Rectal smooth muscle tissue (tissue), 1 donor: ENCODE measurements around the gene PRM3.

Source experiments
- H3K27ac ChIP-seq: one replicate; pipeline ENCODE4 v1.7.0; 2013; ENCODE audit warnings: low read depth, low read length, inconsistent platforms
- H3K27me3 ChIP-seq: one replicate; pipeline ENCODE4 v1.7.0; 2013; ENCODE audit warnings: low read length; ENCODE audit not compliant: control insufficient read depth, insufficient read depth
- H3K36me3 ChIP-seq: one replicate; pipeline ENCODE4 v1.7.0; 2013; ENCODE audit warnings: low read length; ENCODE audit not compliant: control insufficient read depth, insufficient read depth
- H3K4me1 ChIP-seq: one replicate; pipeline ENCODE4 v1.7.0; 2013; ENCODE audit warnings: low read length; ENCODE audit not compliant: control insufficient read depth, insufficient read depth
- H3K4me3 ChIP-seq: one replicate; pipeline ENCODE4 v1.7.0; 2013; ENCODE audit warnings: low read length
- H3K9ac ChIP-seq: one replicate; pipeline ENCODE4 v1.7.0; 2013; ENCODE audit warnings: low read length

Gene PRM3, protein sequence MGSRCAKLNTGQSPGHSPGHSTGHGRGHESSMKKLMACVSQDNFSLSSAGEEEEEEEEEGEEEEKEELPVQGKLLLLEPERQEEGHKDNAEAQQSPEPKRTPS

DNA sequence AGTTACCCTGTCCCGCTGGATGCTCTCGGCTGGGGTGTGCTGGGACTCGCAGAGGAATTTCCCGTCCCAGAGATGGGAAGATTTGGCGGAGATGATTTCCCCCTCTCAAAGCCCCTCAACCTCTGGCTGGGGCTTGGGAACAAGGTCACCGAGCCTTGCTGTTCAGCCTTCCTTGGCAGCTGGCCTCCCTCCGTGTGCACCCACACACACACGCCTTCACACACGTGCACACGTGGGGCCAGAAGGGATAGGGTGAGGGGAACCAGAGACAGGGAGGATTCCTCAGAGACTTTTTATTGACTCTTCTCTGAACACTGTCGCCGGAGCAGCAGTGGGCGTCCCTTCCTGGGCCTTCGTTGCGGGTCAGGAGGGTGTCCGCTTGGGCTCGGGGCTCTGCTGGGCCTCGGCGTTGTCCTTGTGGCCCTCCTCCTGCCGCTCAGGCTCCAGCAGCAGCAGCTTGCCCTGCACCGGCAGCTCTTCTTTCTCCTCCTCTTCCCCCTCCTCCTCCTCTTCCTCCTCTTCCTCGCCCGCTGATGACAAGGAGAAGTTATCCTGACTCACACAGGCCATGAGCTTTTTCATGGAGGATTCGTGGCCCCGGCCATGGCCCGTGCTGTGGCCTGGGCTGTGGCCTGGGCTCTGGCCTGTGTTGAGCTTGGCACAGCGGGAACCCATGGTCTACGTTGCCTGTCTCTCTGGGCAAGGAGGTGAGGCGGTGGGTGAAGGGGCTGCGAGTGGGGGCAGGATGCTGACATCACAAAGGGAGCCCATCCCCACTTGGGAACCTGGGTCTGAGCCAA lies at the start of gene PRM3:
TSS of gene PRM3 (minus strand) at position 709 of the 800 bp plus-strand sequence. CDS start at position 675, 34 bp downstream.
- H3K36me3 ChIP-seq, result no peaks in the 10 kb centered on the region
- no peaks in the 10 kb centered on the region for H3K27me3 ChIP-seq
- H3K4me1 ChIP-seq, result no peaks in the 10 kb centered on the region
- no peak within 1 kb of the TSS for H3K9ac ChIP-seq
- no peak within 1 kb of the TSS for H3K27ac ChIP-seq
- no peak within 1 kb of the TSS for H3K4me3 ChIP-seq

DNA sequence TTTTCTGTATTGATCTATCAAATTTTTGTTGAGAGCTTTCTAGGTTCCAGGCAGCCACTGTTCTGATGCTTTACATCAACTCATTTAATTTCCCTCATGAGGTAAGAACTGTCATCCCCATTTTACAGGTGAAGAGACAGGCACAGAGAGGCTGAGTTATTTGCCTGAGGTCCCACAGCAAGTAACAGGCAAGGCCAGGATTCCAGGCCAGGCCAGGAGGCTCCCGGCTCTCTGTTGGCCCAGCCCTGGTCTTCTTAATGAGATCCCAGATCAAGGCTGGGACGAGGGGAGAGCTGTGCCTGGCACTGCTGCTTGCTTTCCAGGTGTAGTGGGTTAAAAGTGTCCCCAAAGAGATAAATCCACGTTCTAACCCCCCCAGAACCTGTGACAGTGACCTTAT lies 49.4 kb upstream of the PRM3 start:
- H3K4me3 ChIP-seq, result no peak overlapping the region
- H3K27me3 ChIP-seq, result no peaks in the 10 kb centered on the region
- H3K9ac ChIP-seq, result no peak overlapping the region
- no peaks in the 10 kb centered on the region for H3K4me1 ChIP-seq
- H3K27ac ChIP-seq, result no peak overlapping the region
- no peaks in the 10 kb centered on the region for H3K36me3 ChIP-seq

DNA sequence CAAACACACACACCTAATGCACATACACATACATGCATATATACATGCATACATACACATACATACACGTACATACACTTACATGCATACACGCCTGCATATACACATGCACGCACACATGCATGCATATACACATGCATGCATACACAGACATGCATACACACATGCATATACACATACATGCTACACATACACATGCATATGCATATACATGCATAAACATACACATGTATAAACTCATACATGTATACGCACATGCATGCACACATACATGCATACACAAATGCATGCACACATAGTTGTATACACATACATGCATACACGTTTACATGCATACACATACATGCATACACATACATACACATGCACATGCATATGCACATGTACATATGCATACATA lies 48.2 kb upstream of the PRM3 start:
- H3K36me3 ChIP-seq, result no peaks in the 10 kb centered on the region
- no peaks in the 10 kb centered on the region for H3K27me3 ChIP-seq
- H3K4me3 ChIP-seq, result no peak overlapping the region
- H3K9ac ChIP-seq, result no peak overlapping the region
- H3K27ac ChIP-seq, result no peak overlapping the region
- H3K4me1 ChIP-seq, result no peaks in the 10 kb centered on the region

DNA sequence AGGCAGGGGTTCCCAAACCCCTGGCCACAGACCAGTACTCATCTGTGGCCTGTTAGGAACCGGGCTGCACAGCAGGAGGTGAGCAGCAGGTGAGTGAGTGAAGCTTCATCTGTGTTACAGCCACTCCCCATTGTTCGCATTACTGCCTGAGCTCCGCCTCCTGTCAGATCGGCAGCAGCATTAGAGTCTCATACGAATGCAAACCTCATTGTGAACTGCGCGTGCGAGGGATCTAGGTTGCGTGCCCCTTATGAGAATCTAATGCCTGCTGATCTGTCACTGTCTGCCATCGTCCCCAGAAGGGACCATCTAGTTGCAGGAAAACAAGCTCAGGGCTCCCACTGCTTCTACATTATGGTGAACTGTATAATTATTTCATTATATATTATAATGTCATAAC lies 46.7 kb upstream of the PRM3 start:
- H3K4me1 ChIP-seq, result no peaks in the 10 kb centered on the region
- H3K27me3 ChIP-seq, result no peaks in the 10 kb centered on the region
- no peak overlapping the region for H3K9ac ChIP-seq
- no peak overlapping the region for H3K4me3 ChIP-seq
- H3K27ac ChIP-seq, result no peak overlapping the region
- no peaks in the 10 kb centered on the region for H3K36me3 ChIP-seq

DNA sequence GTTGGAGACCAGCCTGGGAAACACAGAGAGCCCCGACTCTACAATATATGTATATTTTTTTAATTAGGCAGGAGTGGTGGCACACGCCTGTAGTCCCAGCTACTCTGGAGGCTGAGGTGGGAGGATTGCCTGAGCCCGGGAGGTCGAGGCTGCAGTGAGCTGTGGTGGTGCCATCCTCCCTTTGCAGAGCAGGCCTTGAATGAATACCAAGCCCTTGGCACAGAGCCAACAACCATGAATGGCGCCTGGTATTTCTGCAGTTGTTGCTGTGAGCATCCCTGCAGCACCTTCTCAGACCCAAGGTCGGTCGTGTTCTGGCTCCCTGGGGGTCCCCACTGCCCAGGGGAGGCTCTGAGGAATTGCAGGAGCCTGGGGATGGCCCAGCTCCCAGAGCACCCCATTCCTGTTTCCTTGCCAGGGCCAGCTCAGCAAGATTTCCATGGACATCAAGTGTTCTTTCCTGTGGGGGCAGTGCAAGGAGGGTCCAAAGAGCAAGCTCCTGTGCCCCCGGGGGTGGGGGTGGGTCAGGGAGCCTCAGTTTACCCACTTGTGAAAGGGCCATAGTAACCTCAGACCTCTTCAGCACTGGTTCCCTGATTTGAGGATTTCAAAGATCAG lies 46.2 kb upstream of the PRM3 start:
- Histone ChIP-seq H3K9ac (no peak overlapping the region), H3K4me3 (no peak overlapping the region), H3K36me3 (no peaks in the 10 kb centered on the region), H3K4me1 (no peaks in the 10 kb centered on the region), H3K27ac (no peak overlapping the region), H3K27me3 (no peaks in the 10 kb centered on the region)

DNA sequence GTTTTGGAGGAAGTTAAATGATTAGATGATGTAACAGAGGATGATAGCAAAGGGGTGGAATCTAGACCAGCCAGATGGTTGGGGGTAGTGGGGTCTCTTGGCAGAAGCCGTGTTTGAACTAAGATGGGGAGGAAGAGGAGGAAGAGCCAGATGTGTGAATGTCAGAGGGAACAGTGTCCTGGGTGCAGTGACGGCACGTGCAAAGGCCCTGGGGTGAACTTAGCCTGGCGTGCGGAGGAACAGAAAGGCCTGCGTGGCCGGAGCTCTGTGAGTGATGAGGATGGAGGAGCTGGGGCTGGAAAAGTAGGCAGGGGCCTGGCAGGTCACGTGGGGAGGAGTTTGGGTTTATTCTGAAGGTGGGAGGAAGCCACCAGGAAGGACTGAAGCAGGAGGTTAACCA lies 45.4 kb upstream of the PRM3 start:
- H3K27ac ChIP-seq, result no peak overlapping the region
- H3K4me1 ChIP-seq, result no peaks in the 10 kb centered on the region
- H3K9ac ChIP-seq, result no peak overlapping the region
- H3K4me3 ChIP-seq, result no peak overlapping the region
- H3K36me3 ChIP-seq, result no peaks in the 10 kb centered on the region
- H3K27me3 ChIP-seq, result no peaks in the 10 kb centered on the region

DNA sequence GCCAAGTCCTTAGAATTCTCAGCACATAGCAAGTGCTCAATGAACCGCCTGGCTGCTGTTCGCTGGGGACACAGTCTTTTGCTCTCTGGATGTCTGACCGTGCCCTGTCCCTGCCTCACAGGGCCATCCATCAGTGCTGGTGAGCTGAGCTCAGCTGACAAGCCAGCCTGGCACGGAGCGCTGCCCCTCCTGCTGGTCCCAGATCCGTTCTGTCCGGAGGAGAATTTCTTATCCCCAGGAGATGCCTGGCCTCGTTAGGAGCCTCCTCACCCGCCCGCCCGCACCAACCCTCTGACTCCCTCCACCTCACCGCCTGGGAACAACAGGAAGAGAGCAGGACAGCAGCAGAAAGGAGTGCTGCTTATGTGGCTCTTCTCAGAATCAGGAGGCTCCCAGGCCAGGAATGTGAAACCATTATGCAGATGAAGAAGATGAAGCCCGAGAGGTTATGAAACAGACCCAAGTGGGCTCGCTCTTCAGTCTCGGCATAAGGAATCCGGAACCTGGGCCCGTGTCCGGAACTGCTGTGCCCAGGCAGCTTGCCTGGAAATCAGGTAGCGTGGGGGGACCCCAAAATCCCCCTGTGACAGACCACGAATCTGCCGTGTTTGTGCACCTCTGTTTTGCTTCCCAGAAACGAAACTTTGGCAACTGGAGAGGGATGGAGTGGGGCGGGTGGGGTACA lies 43.0 kb upstream of the PRM3 start:
- H3K9ac ChIP-seq, result no peak overlapping the region
- no peaks in the 10 kb centered on the region for H3K36me3 ChIP-seq
- H3K27me3 ChIP-seq, result no peaks in the 10 kb centered on the region
- H3K4me1 ChIP-seq, result no peaks in the 10 kb centered on the region
- H3K27ac ChIP-seq, result no peak overlapping the region
- H3K4me3 ChIP-seq, result no peak overlapping the region

DNA sequence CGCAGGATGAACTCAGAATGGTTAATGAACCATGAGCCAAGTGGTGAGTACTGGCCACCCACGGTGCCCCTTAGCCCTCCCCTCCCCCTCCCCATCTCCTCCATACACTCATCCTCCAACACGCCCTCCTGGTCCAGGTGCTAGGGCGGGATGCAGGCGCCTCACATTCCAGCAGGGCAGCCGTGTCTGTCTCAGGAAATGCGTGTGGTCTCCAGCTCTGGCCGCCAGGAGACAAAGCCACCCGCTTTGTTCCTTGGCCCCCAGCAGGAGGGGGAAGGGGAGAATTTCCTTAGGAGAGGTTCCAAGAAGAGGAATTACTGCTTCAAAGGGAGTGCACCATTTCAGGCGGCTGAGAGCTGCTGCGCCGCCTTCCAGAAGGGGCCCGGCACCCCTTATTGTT lies 42.1 kb upstream of the PRM3 start:
- Histone ChIP-seq H3K4me3 (no peak overlapping the region), H3K36me3 (no peaks in the 10 kb centered on the region), H3K27me3 (no peaks in the 10 kb centered on the region), H3K27ac (no peak overlapping the region), H3K4me1 (no peaks in the 10 kb centered on the region), H3K9ac (no peak overlapping the region)

DNA sequence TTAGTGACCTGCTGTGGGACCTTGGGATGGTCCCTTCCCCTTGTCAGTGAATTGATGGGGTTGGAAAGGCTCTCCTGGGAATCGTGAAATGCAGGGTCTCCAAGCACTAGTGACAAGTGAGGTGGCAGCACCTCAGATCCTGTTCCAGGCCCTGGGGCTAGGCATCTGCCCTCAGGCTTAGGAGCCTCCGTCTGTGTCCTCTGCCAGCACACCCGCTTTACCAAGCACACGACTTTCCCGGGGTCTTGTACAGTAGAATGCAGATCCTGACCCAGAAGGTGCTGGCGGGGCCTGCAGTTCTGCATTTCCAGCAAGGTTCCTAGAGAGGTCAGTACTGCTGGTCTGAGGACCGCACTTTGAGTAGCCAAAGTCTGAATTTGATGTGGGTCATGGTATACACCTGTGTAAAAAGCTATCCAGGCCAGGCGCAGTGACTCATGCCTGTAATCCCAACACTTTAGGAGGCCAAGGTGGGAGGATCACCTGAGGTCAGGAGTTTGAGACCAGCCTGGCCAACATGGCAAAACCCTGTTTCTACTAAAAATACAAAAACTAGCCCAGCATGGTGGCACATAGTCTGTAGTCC lies 41.0 kb upstream of the PRM3 start:
- H3K4me1 ChIP-seq, result no peaks in the 10 kb centered on the region
- H3K4me3 ChIP-seq, result no peak overlapping the region
- H3K27ac ChIP-seq, result no peak overlapping the region
- H3K9ac ChIP-seq, result no peak overlapping the region
- no peaks in the 10 kb centered on the region for H3K36me3 ChIP-seq
- no peaks in the 10 kb centered on the region for H3K27me3 ChIP-seq

DNA sequence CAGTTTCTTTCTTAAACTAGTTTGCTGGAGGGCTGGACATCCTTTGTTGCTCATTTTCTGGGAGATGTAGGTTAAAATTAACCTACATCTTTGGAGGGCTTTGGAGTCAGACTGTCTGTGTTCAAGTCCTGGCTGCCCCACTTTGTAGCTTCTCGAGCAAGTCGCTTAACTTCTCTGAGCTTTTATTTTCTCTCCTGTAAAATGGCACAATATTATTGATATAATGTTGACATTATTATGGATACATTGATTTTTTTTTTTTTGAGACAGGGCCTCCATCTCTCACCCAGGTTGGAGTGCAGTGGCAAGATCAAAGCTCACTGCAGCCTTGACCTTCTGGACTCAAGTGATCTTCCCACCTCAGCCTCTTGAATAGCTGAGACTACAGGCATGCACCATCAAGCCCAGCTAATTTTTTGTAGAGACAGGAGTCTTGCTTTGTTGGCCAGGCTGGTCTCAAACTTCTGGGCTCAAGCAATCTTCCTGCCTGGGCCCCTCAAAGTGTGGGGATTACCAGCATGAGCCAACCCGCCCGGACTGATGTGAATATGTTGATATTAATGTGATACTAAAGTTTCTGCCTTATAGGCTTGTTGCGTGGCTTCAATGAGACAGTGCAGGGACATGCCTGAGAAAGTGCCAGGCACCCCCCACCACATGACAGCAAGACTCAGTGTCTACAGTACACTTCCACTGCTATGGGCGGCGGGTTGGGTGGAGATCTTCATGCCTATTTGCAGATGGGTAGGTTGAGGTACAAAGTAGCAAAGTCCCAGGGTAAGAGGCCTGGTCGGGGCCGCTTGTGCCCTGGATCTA lies 40.3 kb upstream of the PRM3 start:
- Histone ChIP-seq H3K4me3 (no peak overlapping the region), H3K36me3 (no peaks in the 10 kb centered on the region), H3K27ac (no peak overlapping the region), H3K9ac (no peak overlapping the region), H3K27me3 (no peaks in the 10 kb centered on the region), H3K4me1 (no peaks in the 10 kb centered on the region)

DNA sequence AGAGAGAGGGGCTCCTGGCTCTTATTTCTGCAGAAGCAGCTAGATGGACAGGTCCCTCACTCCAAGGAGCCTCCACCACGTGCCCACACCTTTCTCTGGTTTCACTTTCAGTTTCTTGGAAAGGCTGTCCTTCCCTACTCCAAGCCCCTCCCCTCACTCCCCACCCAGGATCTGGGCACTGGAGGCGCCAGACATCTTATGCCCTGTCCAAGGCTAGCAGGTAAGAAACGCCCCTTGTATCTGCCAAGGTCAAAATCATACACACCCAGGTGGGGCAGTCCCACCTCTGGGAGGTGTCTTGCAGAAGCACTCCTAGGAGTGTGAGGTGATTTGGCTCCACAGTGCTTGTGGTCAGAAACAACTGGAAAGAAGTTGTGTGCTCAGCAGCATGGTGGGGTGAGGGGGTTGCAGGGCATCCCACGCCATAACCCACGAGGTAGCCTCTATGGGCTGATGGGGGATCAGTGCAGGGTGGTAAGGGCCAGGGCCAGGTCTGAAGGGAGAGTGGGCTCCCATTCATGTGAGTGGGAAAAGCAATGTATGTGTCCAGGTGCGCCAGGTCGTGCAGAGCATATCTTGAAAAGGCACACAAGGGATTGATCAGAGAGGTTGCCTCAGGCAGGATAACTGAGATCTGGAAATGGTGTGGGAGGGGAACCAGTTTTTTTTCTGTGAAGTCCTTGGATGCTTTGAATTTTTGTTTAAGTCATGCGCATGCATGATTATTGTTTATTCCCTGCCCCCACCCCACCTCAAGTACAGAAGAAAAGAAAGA lies 39.5 kb upstream of the PRM3 start:
- H3K36me3 ChIP-seq, result no peaks in the 10 kb centered on the region
- H3K27ac ChIP-seq, result no peak overlapping the region
- no peaks in the 10 kb centered on the region for H3K27me3 ChIP-seq
- H3K4me1 ChIP-seq, result no peaks in the 10 kb centered on the region
- no peak overlapping the region for H3K9ac ChIP-seq
- no peak overlapping the region for H3K4me3 ChIP-seq
